NCI-H1048 (cell line): Measurements from ENCODE around the gene DDX4.

Source experiments
- DNase-seq: peaks from one replicate; lab custom pipeline; 2025; lab: John Stamatoyannopoulos, UW

DDX4 gene

DNA sequence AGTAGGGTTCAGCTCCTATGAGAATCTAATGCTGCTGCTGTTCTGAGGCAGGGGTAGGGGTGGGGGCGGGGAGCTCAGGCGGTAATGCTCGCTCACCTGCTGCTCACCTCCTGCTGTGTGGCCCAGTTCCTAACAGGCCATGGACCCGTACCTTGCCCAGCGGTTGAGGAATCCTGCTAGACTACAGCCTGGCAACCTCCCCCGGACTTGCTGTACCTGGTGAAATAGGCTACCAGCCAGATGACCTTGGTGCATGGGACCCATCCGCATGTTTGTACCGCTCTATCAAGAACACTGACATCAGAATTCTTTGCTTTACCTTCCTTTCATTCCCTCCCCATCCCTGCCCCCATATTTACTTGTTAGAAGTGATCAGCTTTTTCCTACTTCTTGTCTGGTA is 128.6 kb downstream of the DDX4 start:
- no peak for DNase-seq
